ENCODE measurements around the gene ZMYM2. TPM values are rescaled to one million over a fixed set of nuclear protein-coding genes. Genes with fewer than 3 reads are reported as not detected.
A peak's percentile ranks its signal among the peaks of the same experiment; 100 is the strongest.

The ZMYM2 gene
- polyA plus RNA-seq (2012; ENCODE audit: low read depth, missing spikeins), result 17.0 TPM

DNA sequence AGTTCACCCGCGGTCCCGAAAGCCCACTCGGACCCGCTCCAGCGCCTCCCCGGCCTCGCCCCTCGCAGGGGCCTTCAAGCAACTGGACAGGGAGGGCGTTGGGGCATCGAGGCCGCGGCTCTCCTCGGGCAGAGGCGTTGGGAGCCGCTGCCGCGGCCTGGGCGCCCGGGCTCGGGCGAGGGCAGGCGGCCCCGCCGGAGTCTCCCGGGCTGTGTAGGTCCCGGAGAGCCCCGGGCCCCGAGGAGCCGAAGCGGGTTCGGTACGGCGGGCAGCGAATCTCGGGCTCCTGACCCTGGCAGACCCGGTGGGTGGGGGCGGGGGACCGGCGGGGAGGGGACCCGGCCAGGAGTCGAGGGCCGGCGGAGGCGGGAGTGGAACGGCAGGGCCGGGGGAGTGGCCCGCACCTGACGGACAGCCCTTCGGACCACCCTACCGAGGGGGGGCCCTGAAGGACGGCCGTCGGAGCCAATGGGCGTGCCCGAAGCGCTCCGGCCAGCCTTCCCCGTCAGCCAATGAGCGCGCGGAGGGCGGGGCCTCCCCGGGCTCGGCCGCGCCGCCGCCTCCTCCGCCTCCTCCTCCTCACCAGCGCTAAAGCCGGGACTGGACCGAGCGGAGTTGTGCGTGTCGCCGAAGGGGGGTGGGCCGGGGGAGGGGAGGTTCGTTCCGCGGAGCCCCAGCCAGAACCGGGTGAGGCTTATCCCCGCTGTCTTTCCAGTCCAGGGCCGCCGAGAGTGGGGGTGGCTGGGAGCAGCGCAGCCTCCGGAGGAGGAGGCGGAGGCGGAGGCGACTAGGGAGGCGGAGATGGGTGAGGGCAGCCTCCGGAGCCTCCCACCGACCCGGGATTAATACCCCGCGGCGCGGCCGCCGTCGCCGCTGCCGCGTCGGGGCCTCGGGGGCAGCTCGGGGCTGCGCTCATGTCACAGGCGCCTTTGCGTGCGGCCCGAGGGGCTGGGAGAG, at the start of gene ZMYM2:
ZMYM2 (plus strand) TSS at position 573 of the 957 bp plus-strand sequence. CDS start 34,346 bp downstream, outside the sequence.
- FAIRE-seq, result peak; percentile 97
- TF ChIP-seq SPI1 (IDR thresholded peaks at IDR 0.05; ENCODE audit: low read depth, low read length) (no peak), TAF1 (IDR thresholded peaks at IDR 0.05; ENCODE audit: low read depth, low read length) (0 out of 2 replicates have a peak, but pooled peaks have one; percentile 29)
- DNase-seq (ENCODE audit: insufficient read length, low spot score), result peak; percentile 91

DNA sequence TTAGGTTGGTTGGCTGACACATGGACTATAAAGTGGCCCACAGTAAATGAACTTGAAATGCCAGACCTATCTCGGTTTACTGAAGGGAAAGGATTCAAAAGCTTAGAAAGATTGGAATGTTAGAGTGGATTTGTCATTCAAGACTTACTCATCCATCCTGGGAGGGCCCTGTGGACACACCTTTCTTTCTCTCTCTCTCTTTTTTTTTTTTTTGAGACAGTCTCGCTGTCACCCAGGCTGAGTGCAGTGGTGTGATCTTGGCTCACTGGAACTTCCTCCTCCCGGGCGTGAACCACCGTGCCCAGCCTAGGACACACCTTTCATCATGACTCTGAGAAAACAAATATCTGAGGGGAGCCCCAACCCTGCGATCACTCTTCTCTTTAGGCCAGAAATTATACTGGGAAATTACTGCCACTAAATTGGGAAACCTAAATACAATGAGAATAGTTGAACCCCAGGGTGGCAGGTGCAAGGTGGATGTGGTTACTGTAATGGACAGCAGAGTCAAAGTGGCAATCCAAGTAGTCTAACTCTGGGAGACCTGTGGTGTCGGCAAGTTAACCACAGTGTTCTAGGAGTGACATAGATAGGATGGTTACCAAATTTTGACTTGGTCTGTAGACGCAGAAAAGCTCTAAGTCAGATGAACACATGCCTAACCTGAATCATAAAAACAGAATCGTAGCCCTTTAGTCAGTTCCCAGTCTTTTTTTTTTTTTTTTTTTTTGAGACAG, 48.0 kb upstream of the ZMYM2 start:
- no peak for TF ChIP-seq PAX5 (IDR thresholded peaks at IDR 0.05; ENCODE audit: insufficient read depth, low read length, severe bottlenecking)
- TF ChIP-seq POU2F2 (IDR thresholded peaks at IDR 0.05; ENCODE audit: low read depth, low read length), result no peak
- DNase-seq (ENCODE audit: insufficient read length, low spot score) (no peak), FAIRE-seq (no peak)

DNA sequence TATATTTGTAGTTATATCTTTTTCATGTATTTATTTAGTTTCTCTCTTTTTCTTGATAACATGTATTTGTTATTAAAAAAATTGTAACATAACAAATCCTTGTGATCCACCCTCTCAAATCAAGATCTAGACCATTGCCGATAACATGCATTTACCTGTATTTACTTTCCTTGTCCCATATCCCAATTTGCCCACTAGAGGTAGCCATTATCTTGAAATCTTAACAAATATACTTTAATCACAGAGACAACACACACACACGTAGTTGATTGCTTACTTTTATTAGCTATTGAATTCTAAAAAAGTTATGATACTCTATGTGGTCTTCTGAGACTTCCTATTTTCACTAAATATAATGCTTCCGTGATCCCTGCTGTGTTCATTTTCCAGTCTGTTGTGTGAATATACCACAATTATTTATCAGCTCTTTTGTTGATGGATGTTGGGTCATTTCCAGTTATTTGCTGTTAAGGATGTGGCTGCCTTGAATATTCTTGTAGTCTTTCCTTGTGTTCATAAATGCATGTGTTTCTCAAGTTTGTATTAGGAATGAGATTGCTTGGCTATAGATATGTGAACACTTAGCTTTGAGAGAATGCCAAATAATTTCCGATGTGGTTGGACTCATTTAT, 31.3 kb upstream of the ZMYM2 start:
- no peak for DNase-seq (ENCODE audit: insufficient read length, low spot score)
- FAIRE-seq, result no peak
- TF ChIP-seq POU2F2 (IDR thresholded peaks at IDR 0.05; ENCODE audit: low read depth, low read length) (no peak), POLR2A (IDR thresholded peaks at IDR 0.05; ENCODE audit: low read depth, low read length) (no peak), PAX5 (IDR thresholded peaks at IDR 0.05; ENCODE audit: insufficient read depth, low read length, severe bottlenecking) (no peak), TAF1 (IDR thresholded peaks at IDR 0.05; ENCODE audit: low read depth, low read length) (no peak), SPI1 (IDR thresholded peaks at IDR 0.05; ENCODE audit: low read depth, low read length) (no peak), POLR2AphosphoS5 (IDR thresholded peaks at IDR 0.05; ENCODE audit: low read depth, low read length) (no peak)

GRCh38 chr13:19940106-19940505, 18.4 kb upstream of the ZMYM2 start:
- DNase-seq (ENCODE audit: insufficient read length, low spot score), result no peak
- no peak for FAIRE-seq
- TF ChIP-seq TAF1 (IDR thresholded peaks at IDR 0.05; ENCODE audit: low read depth, low read length) (no peak), SPI1 (IDR thresholded peaks at IDR 0.05; ENCODE audit: low read depth, low read length) (no peak), PAX5 (IDR thresholded peaks at IDR 0.05; ENCODE audit: insufficient read depth, low read length, severe bottlenecking) (no peak), POLR2A (IDR thresholded peaks at IDR 0.05; ENCODE audit: low read depth, low read length) (no peak), POLR2AphosphoS5 (IDR thresholded peaks at IDR 0.05; ENCODE audit: low read depth, low read length) (no peak), POU2F2 (IDR thresholded peaks at IDR 0.05; ENCODE audit: low read depth, low read length) (no peak)

GRCh38 chr13:19950374-19950773, 8.2 kb upstream of the ZMYM2 start:
- TF ChIP-seq PAX5 (IDR thresholded peaks at IDR 0.05; ENCODE audit: insufficient read depth, low read length, severe bottlenecking) (no peak), POLR2A (IDR thresholded peaks at IDR 0.05; ENCODE audit: low read depth, low read length) (no peak), TAF1 (IDR thresholded peaks at IDR 0.05; ENCODE audit: low read depth, low read length) (no peak), SPI1 (IDR thresholded peaks at IDR 0.05; ENCODE audit: low read depth, low read length) (no peak), POU2F2 (IDR thresholded peaks at IDR 0.05; ENCODE audit: low read depth, low read length) (no peak), POLR2AphosphoS5 (IDR thresholded peaks at IDR 0.05; ENCODE audit: low read depth, low read length) (no peak)
- FAIRE-seq, result no peak
- DNase-seq (ENCODE audit: insufficient read length, low spot score), result no peak

DNA sequence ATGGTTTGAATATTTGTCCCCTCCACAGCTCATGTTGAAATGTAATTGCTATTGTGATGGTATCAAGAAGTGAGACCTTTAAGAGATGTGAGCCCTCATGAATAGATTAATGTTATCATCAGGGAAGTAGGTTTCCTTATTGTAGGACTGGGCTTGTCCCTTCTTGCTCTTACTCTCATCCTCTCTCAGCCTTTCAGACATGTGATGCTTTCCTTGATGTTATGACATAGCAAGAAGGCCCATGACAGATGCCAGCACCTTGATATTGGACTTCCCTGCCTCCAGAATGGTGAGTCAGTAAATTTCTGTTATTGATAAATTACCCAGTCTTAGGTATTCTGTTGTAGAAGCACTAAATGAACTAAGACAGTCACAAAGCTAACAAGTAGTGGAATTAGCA, 5.7 kb upstream of the ZMYM2 start:
- no peak for TF ChIP-seq TAF1 (IDR thresholded peaks at IDR 0.05; ENCODE audit: low read depth, low read length)
- TF ChIP-seq PAX5 (IDR thresholded peaks at IDR 0.05; ENCODE audit: insufficient read depth, low read length, severe bottlenecking), result no peak
- no peak for TF ChIP-seq SPI1 (IDR thresholded peaks at IDR 0.05; ENCODE audit: low read depth, low read length)
- no peak for TF ChIP-seq POU2F2 (IDR thresholded peaks at IDR 0.05; ENCODE audit: low read depth, low read length)
- no peak for TF ChIP-seq POLR2AphosphoS5 (IDR thresholded peaks at IDR 0.05; ENCODE audit: low read depth, low read length)
- no peak for FAIRE-seq
- no peak for DNase-seq (ENCODE audit: insufficient read length, low spot score)

DNA sequence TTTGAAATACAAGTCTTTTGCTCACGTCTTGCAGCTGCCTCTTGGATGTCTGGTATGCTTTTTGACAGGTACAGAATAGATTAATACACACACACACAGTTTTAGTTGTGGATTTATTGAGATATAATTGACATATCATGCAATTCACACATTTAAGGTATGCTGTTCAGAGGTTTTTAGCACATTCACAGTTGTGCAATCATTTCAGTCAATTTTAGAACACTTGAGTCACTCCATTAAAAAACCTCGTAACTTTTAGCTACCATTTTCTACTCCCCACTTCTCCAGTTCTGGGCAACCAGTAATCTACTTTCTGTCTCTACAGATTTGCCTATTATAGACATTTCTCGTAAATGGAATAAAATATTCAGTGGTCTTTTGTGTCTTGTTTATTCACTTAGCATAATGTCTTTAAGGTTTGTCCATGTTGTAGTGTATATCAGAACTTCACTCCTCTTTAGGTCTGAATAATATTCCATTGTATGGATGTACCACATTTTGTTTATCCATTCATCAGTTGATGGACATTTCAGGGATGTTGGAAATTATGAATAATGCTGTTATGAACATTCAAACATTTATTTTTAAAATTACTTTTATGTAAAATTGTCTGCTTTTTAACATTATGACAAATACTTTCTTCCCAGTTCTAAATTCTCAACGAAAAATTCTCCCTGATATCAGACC, 2.5 kb upstream of the ZMYM2 start:
- TF ChIP-seq POLR2A (IDR thresholded peaks at IDR 0.05; ENCODE audit: low read depth, low read length) (no peak), TAF1 (IDR thresholded peaks at IDR 0.05; ENCODE audit: low read depth, low read length) (no peak), PAX5 (IDR thresholded peaks at IDR 0.05; ENCODE audit: insufficient read depth, low read length, severe bottlenecking) (no peak), POU2F2 (IDR thresholded peaks at IDR 0.05; ENCODE audit: low read depth, low read length) (no peak)
- DNase-seq (ENCODE audit: insufficient read length, low spot score) (no peak), FAIRE-seq (no peak)

GRCh38 chr13:19957320-19958154, 990 bp upstream of the ZMYM2 start:
- peak; percentile 99 for FAIRE-seq
- DNase-seq (ENCODE audit: insufficient read length, low spot score), result peak; percentile 37
- TF ChIP-seq SPI1 (IDR thresholded peaks at IDR 0.05; ENCODE audit: low read depth, low read length), result no peak
- peak; percentile 37; the same call in 1 of the 2 replicates for TF ChIP-seq POU2F2 (IDR thresholded peaks at IDR 0.05; ENCODE audit: low read depth, low read length)
- no peak for TF ChIP-seq PAX5 (IDR thresholded peaks at IDR 0.05; ENCODE audit: insufficient read depth, low read length, severe bottlenecking)
- TF ChIP-seq POLR2AphosphoS5 (IDR thresholded peaks at IDR 0.05; ENCODE audit: low read depth, low read length), result peak; percentile 69
- TF ChIP-seq POLR2A (IDR thresholded peaks at IDR 0.05; ENCODE audit: low read depth, low read length), result peak; percentile 76
- TF ChIP-seq TAF1 (IDR thresholded peaks at IDR 0.05; ENCODE audit: low read depth, low read length), result no peak; the same call in 1 of the 2 replicates

Measured in GM12891 (cell line).